Astrocyte of the spinal cord (primary cell): ENCODE measurements around the gene MYO16.

Experiments used
- DNase-seq: peaks from one replicate; pipeline ENCODE4 v3.0.0; 2011; ENCODE audit warnings: low read depth, low spot score
- H3K4me3 ChIP-seq: 2 replicates; pipeline ENCODE4 v1.5.1; 2011; ENCODE audit warnings: low read depth, mild to moderate bottlenecking, low read length, moderate library complexity
- in situ Hi-C: cut with HindIII; loops from 2 replicates; pipeline ENCODE4 v1.10.0; 2017; ENCODE audit warnings: low sequenced_read_pairs
- TF ChIP-seq, protein P1 (sequence below): IDR thresholded peaks from 2 replicates; pipeline ENCODE4 v1.5.1; 2012; ENCODE audit warnings: low read depth, mild to moderate bottlenecking, low read length, inconsistent platforms

MYO16 gene

DNA sequence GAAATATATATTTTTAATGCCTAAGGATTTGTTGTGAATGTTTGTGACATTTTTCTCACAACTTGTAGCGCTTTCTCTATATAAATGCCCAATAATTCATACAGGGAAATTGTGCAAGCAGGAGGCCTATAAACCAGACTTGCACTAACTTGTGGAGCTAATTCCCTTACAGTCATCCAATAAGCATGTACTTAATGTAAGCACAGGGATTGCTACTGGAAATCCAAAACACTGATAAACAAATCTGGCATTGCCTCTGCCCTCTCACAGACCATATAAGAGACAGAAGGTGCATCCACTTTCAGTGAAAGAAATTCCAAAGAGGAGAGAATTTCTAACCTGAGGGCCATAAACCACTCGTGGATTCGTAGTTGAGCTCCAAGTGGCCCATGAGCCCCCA, 518.8 kb downstream of the MYO16 start:
- TF ChIP-seq, protein P1, sequence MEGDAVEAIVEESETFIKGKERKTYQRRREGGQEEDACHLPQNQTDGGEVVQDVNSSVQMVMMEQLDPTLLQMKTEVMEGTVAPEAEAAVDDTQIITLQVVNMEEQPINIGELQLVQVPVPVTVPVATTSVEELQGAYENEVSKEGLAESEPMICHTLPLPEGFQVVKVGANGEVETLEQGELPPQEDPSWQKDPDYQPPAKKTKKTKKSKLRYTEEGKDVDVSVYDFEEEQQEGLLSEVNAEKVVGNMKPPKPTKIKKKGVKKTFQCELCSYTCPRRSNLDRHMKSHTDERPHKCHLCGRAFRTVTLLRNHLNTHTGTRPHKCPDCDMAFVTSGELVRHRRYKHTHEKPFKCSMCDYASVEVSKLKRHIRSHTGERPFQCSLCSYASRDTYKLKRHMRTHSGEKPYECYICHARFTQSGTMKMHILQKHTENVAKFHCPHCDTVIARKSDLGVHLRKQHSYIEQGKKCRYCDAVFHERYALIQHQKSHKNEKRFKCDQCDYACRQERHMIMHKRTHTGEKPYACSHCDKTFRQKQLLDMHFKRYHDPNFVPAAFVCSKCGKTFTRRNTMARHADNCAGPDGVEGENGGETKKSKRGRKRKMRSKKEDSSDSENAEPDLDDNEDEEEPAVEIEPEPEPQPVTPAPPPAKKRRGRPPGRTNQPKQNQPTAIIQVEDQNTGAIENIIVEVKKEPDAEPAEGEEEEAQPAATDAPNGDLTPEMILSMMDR, result no peak
- no peak overlapping the region for H3K4me3 ChIP-seq
- no peak for DNase-seq
- in situ Hi-C loops, result no loop called here

DNA sequence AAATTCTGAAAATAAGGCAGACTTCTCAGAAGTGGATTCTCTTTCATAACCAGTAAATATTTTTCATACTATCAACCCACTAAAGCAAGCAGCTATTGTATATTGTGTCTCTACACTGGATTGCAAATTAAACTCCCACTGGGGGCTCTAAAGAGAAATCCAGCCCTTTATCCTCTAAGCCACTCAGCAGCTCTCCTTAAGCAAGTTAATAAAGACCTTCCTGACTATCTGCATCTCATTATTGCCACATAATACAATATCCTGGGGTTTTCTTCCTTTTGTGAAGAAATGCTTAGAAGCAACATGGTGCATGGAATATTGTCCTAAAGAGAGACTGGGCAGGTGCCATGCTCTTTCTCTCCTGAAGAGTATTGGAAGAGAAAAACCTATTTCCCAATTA, 521.3 kb downstream of the MYO16 start:
- no peak overlapping the region for H3K4me3 ChIP-seq
- no peak for DNase-seq
- in situ Hi-C loops, result no loop called here
- TF ChIP-seq, protein P1, result no peak

DNA sequence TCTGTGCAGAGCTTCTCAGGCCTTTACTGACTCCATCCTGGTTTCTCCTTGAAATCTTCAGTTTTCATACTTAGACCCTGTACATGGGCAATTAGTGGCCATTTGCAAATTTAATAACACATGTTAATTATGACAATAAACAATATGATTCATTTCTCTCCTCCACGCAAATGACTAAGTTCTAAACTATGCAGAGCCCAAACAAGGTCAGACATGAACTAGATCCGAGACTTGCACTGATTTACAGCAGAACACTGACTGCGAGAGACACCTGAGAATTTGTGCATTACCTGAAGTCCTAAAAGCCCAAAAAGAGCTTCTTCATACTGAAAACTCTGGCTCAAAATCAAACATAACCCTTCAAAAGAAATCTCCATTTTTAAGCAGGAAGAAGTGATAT, 521.8 kb downstream of the MYO16 start:
- H3K4me3 ChIP-seq, result no peak overlapping the region
- in situ Hi-C loops, result no loop called here
- TF ChIP-seq, protein P1, result no peak
- DNase-seq, result no peak

DNA sequence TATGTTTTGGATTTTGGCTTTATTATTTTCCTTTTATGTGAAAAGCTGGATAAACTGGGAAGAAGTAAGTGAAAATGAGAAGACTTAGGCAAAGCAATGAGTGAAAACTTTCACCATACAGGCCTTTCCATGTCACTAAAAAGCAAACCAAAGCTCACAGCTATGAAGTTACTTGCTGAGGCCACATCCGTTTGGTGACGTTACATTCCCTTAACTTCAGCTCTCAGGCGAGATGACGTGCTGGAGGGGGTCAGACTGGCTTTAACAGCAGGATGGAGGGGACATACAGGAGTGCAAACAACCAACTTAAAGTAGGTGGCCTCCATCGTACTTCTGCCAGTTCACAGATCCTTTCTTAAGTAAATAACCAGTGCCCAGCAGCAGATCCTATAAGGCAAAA, 522.3 kb downstream of the MYO16 start:
- TF ChIP-seq, protein P1, result no peak
- in situ Hi-C loops, result no loop called here
- DNase-seq, result no peak
- no peak overlapping the region for H3K4me3 ChIP-seq

DNA sequence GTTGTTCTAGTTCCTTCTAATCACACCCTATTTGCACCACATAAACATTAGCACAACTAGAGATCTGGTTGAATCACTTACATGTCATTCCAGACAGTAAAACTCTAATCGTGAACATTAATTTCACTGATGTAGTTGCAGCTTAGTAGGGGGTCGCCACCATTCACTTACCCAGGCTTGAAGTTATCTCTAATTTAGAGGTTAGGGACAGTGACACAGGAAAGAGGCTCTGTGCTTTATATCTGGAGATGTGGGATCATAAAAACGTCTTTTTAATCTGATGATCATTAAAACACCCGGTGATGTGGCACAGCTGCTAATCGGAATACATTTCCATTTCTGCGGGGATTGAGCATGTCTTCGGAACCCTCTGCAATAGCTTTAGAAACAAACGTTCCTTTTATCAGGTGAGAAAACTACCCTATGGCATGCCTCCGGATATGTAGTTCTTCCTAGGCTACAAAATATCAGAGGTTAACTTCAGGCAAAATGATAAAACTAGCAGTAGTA, 523.0 kb downstream of the MYO16 start:
- in situ Hi-C loops, result no loop called here
- TF ChIP-seq, protein P1, result no peak
- DNase-seq, result no peak

DNA sequence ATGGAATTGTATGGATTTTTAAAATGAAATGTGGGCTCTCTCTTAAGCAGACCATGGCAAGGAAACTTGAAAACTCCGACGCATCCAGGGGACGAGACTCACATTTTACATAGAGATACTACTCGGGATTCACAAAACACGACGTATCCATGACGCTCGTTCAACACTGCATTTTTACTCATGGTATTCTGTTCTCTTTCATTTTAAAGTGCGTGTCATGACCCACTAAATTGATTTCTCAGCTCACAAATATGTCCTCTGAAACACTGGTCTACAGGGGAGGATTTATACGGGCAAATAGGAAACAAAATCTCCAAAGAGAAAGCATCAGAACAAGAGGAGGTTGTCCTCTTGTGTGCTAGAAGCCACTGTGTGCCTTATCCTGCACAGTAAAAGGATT, 523.5 kb downstream of the MYO16 start:
- in situ Hi-C loops, result no loop called here
- H3K4me3 ChIP-seq, result no peak overlapping the region
- DNase-seq, result peak; percentile 53
- TF ChIP-seq, protein P1, result no peak

More for the DNA sequence above, 523.0 kb downstream of the MYO16 start:
- H3K4me3 ChIP-seq, result no peak overlapping the region

DNA sequence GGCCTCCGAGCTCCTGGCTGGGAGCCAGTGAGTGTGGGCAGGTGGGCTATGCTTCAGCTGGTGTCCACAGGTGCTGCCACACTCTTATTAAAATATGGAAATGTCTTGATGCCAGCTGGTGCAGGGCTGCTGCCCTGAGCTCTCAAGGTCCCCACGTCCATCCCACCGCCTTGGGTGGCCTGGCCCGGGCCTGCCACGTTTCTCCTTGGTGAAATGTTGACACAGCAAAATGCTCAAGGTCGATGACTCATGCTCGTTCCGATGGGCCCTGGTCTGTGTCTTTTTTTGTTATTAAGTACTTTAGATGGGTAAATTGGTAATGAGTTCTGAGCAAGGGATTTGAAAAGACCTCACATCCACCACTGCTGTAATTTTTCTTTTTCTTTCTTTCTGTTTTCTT, 524.7 kb downstream of the MYO16 start:
- DNase-seq, result no peak
- H3K4me3 ChIP-seq, result no peak overlapping the region
- TF ChIP-seq, protein P1, result no peak
- in situ Hi-C loops, result no loop called here
